HG02973 (cell line): ENCODE data around the gene DNM3.

ENCODE experiments used
- ATAC-seq: cut with Tn5 transposase; IDR thresholded peaks from one replicate; pipeline ENCODE4 v1.9.1; 2021; ENCODE audit warnings: moderate library complexity; ENCODE audit not compliant: unreplicated experiment

The DNM3 gene

DNA sequence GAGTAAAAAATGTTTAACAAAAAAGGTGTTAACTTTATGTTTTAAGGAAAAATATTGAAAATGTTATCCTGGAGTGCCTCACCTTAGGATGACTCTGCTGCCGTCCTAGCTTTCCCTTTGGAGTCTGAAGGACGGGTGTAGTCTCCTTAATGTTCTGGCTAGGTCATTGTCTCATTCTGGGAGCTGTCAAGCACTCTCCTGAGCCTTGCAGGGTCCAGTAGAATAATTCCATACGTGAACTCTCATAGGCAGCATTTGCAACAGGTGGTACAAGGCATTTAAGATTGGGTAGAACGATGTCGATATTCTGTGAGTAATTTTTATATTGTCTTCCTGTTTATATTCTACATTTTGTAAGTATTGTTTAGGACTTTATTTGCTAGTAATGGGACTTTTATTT, 295.6 kb downstream of the DNM3 start:
- ATAC-seq: no peak

- no peak for ATAC-seq
Observed at GRCh38 chr1:172137703-172138454, 296.6 kb downstream of the DNM3 start.

GRCh38 chr1:172138634-172139033, 297.3 kb downstream of the DNM3 start:
- ATAC-seq: no peak

GRCh38 chr1:172139196-172139595, 297.9 kb downstream of the DNM3 start:
- no peak for ATAC-seq

- no peak for ATAC-seq
Observed at GRCh38 chr1:172140072-172140471, 298.8 kb downstream of the DNM3 start.

DNA sequence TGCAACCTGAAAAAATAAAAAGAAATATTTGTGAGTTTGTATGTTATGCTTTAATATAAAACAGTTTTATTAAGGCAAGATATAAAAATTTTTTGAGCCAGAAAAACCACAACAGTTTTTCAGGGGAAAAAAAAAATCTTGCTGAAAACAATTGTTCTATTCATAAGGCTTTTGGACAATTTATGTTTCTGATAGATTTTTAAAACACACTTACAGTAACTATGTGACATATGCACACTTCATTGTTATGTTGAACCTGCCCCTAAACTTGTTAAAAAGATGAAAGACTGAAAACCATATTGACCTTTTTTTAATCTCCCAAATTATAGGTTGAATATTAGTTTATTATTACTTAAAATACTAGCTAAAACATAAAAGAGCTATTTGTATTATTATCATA, 299.3 kb downstream of the DNM3 start:
- ATAC-seq: no peak

DNA sequence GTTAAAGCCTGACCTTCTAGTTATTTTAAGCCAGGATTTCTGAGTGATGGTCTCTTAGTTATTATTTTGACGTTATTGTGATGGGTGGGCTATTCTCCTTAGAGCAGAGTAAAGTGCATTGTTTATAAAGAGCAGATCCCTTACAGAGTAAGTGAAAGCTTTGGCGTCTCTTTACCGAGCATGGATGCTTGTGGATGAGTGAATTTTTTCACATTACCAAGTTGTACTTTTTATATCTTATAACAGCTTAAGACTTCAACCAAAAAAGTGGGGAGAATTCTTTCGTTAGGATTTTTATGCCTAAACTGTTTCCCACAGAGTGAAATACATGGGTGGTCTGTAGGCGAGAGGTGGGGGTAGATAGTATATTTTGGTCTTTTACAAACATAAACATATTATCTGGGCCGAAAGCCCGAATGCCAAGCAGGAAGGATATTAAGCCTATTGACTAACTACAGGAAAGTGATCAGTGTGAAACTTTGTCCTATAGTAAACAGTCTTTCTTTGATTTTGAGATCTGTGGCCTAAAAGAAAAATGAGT, 300.1 kb downstream of the DNM3 start:
- no peak for ATAC-seq

GRCh38 chr1:172142324-172142723, 301.0 kb downstream of the DNM3 start:
- ATAC-seq: no peak

GRCh38 chr1:172143384-172144055, 302.2 kb downstream of the DNM3 start:
- no peak for ATAC-seq

- no peak for ATAC-seq
Observed at GRCh38 chr1:172144445-172145061, 303.3 kb downstream of the DNM3 start.

DNA sequence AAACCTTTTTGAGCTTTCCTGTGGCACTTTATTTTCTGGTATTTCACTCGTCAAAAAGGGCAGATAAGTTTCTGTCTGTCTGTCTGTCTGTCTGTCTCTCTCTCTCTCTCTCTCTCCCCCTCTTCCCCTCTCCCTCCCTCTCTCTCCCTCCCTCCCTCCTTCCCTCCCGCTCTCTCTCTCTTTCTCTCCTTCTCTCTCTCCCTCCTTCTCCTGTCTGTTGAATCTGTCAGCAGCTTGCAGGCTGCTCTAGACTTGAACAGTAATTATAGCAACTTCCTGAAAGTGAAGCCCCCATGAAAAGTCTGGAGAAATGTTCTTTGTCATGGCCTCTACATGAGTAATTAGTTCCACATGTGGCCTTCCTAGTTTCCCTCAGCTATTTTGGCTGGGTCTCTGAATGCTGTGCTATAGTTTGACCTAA, 303.9 kb downstream of the DNM3 start:
- ATAC-seq: no peak

DNA sequence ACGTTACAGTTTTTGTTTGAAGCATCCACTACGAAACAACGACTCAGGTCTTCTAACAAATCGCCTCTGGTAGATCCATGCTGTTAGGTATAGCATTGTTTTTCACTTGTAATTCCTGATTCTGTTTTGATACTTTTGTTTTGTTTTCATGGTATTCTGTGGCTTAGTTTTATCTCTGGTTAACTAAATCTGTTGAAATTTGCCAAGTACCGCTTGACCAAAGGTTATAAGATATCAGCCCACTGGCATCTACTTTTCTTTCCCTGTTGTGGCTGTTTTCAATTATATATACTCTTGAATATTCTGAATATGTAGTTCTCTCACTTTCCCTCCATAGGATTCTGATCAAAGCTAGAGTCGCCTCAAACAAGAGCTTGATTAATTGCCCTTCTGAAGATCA, 304.4 kb downstream of the DNM3 start:
- ATAC-seq: no peak

- ATAC-seq: no peak
Observed at GRCh38 chr1:172146141-172146850, 305.0 kb downstream of the DNM3 start.

- ATAC-seq: no peak
Observed at GRCh38 chr1:172147541-172147940, 306.2 kb downstream of the DNM3 start.

- no peak for ATAC-seq
Observed at GRCh38 chr1:172148213-172148612, 306.9 kb downstream of the DNM3 start.

GRCh38 chr1:172148707-172149106, 307.4 kb downstream of the DNM3 start:
- no peak for ATAC-seq

DNA sequence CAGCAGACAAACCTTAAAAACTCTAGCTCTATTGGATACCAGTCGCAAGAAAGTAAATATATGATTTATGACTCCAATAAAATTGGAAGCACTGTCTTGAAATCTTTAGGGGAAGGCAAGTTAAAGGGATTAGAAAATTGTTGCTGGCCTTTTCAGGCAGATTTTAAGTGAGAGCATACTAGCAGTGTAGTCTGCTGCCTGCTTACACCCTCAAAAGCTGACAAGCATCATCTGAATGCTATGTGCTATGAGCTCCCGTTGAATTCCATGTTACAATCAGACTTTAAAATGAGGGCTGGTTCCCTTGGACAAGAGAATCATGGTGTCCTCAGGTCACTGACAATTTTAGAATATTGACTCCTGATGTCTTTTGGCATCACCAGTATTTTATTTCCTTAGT, 308.0 kb downstream of the DNM3 start:
- no peak for ATAC-seq

GRCh38 chr1:172154551-172154950, 313.3 kb downstream of the DNM3 start:
- ATAC-seq: peak; percentile 98

DNA sequence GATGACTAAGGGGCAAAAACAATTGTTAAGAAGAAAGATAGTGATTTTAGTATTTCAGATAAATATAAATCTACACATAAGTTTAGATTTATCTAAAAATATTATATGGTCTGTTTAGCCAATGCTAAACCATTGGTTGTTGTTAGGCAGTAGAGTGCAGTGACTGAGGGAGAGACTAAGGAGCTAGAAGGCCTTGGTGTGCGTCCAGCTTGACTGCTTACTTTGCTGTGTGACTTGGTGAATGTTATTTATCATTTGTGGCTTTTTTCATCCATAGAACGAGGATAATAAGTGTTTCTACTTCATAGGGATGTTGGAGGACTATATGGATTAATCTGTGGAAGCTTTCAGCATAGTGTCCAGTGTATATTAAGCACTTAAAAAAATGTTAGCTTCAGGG, 314.5 kb downstream of the DNM3 start:
- no peak for ATAC-seq

- no peak for ATAC-seq
Observed at GRCh38 chr1:172162236-172162635, 320.9 kb downstream of the DNM3 start.

DNA sequence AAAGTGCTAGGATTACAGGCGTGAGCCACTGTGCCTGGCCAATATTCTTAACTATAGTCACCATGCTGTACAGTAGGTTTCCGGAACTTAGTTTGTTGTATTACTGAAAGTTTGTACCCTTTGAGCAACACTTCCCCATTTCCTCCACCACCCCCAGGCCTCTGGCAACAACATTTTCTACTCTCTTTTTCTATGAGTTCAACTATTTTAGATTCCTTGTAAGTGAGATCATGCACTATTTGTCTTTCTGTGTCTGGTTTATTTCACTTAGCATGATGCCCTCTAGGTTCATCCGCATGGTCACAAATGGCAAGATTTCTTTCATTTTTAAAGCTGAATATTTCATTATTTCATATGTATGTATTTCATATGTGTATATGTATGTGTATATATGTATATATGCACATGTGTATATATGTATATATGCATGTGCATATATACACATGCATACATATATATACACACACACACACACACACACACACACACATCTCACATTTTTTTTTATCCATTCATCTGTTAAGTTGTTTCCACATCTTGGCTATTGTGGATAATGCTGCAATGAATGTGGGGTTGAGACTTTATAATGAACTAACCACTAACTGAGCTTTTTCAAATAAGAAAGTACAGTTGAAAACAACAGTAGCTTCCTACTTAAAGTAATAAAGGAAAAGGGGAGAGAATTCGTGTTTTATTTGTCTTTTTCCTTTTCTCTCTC, 322.4 kb downstream of the DNM3 start:
- ATAC-seq: no peak
